Neural progenitor cell (in vitro differentiated cells): ENCODE data around the gene MNS1.

Experiments
- CTCF ChIP-seq: fragments of 200-600 bp; sonication (generic); IDR thresholded peaks from 2 replicates; pipeline ENCODE4 v1.5.1; 2017; ENCODE audit warnings: antibody characterized with exemption, mild to moderate bottlenecking
- EZH2 ChIP-seq: fragments of 200-600 bp; sonication (generic); IDR thresholded peaks from 2 replicates; pipeline ENCODE4 v1.6.1; 2017; ENCODE audit warnings: antibody characterized with exemption, mild to moderate bottlenecking, moderate library complexity
- EZH2phosphoT487 ChIP-seq: fragments of 200-600 bp; sonication (generic); IDR thresholded peaks from 2 replicates; pipeline ENCODE4 v1.6.1; 2017; ENCODE audit warnings: antibody characterized with exemption

- TF ChIP-seq CTCF (no peak), EZH2 (no peak), EZH2phosphoT487 (no peak)
Observed at GRCh38 chr15:56460071-56460470, 4.9 kb downstream of the MNS1 start.
